ENCODE results near the gene SPATA20.

- TF ChIP-seq CTCF (IDR thresholded peaks at IDR 0.05) = no peak
- no peak for TF ChIP-seq POLR2A (IDR thresholded peaks at IDR 0.05)
Observed at GRCh38 chr17:50551884-50552283, 4.9 kb downstream of the SPATA20 start.
